ENCODE measurements around the gene CARS2.
"Not testable (repeated sequence)": the region's sequence is repeated elsewhere in the genome, so short reads cannot be mapped to it uniquely, and the experiment has no call there.

Gene CARS2

DNA sequence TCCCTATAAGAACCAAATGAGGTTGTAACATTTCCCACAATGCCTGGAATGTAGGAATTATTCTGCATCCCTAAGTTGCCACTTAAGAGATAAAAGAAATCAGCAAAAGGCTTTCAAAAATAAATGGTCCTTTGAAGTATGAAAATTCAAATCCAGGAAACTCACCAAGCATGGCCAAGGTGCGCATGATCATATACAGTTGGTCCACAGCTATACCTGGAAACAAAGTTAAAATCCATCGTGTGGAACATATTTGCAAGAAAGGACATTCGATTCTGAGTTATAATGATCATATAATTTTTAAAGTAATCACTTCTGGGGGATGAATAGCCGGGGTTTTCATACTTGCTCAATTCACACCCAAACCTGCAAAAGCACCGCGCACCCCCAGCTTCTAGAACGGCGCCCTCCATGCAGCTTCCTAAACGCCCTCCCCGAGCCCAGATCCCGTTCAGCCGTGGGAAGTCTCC lies 525 bp downstream of the CARS2 start:
- DNase-seq: no peak

GRCh38 chr13:110702591-110703526 lies 3.1 kb downstream of the CARS2 start:
- DNase-seq: no peak

DNA sequence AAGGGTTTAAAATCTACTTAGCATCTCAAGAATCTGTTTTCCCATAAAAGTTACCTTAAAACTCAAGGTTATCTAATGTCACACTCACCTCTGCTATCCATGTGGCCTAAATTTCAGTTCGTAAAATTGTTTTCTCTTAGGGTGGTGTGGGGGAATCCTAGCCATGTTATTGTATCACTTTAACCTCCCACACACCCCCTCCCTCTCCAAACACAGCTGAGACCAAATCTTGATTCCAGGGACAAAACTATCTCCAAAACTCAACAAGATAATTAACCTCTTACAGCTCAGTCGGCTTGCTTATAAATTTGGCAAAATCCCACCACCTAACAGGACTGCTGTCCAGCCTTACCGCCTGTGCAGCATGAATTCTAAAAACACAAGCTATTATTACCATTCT lies 3.8 kb downstream of the CARS2 start:
- no peak for DNase-seq

GRCh38 chr13:110701061-110701460 lies 4.9 kb downstream of the CARS2 start:
- DNase-seq: not testable (repeated sequence)

GRCh38 chr13:110700641-110701040 lies 5.3 kb downstream of the CARS2 start:
- no peak for DNase-seq

DNA sequence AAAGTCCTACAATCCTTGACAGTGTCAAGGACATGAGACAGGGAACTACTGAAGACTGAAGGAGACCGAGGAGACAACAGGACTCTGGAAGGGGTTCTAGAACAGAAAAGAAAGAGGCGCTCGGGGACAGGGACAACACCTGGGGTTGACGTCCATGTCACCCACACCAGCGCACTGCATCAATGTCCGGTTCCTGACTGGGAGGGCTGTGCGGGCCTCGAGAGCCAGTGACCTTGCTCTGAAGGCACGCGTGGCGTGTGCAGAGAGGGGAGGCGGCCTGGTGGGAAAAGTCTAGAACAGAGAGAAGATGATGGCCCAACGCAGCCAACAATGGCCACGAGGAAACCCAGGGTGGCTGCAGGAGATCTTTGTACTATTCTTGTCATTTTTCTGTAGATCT lies 5.7 kb downstream of the CARS2 start:
- no peak for DNase-seq

- DNase-seq: no peak
Observed at GRCh38 chr13:110699148-110700145, 6.5 kb downstream of the CARS2 start.

DNA sequence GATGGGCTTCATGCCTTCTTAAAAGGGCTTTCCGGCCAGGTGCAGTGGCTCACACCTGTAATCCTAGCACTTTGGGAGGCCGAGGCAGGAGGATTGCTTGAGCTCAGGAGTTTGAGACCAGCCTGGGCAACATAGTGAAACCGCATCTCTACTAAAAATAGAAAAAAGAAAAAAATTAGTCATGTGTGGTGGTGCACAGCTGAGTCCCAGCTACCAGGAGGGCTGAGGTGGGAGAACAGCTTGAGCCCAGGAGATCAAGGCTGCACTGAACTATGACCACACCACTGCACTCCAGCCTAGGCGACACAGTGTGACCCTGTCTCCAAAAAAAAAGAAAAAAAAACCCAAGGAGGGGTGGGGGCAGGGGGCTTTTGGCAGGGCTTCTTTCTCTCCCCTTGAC lies 7.2 kb downstream of the CARS2 start:
- no peak for DNase-seq

GRCh38 chr13:110697842-110698241 lies 8.1 kb downstream of the CARS2 start:
- no peak for DNase-seq

DNA sequence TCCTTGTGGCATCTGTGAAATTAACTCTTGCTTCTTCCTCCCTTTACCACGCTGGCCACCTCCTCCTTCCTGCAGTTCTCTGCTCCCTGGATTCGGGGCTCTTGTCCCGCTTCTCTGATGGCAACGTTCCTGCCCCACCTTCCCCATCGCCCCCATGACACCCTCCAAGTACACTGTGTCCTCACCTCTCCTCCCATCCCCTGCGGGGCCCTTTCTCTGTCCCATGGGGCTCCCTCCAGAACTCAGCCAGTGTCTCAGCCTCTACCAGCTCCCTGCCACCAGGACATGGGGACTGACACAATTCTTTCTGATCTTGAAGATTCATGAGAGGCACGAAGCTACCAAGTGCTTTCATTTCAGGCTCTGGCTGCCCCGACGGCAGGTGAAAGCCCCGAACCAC lies 9.1 kb downstream of the CARS2 start:
- no peak for DNase-seq

DNA sequence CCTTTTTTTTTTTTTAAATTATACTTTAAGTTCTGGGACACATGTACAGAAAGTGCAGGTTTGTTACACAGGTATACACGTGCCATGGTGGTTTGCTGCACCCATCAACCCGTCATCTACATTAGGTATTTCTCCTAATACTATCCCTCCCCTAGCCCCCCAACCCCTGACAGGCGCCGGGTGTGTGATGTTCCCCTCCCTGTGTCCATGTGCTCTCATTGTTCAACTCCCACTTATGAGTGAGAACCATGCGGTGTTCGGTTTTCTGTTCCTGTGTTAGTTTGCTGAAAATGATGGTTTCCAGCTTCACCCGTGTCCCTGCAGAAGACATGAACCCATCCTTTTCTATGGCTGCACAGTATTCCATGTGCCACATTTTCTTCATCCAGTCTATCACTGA lies 10.1 kb downstream of the CARS2 start:
- not testable (repeated sequence) for DNase-seq

GRCh38 chr13:110690516-110690915 lies 15.4 kb downstream of the CARS2 start:
- no peak for DNase-seq

DNA sequence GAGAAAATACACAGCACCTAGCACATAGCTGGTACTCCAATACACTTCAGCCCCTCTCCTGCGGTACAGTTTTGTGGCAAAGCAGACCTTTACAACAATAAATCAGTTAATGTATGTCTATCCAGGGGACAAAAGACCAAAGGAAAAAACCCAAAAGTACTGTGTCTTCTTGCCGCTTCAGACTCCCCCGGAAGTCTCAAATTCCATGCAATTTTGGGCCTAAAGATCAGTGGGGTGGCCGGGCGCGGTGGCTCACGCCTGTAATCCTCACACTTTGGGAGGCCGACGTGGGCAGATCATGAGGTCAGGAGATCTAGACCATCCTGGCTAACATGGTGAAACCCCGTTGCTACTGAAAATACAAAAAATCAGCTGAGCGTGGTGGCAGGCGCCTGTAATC lies 16.2 kb downstream of the CARS2 start:
- no peak for DNase-seq

DNA sequence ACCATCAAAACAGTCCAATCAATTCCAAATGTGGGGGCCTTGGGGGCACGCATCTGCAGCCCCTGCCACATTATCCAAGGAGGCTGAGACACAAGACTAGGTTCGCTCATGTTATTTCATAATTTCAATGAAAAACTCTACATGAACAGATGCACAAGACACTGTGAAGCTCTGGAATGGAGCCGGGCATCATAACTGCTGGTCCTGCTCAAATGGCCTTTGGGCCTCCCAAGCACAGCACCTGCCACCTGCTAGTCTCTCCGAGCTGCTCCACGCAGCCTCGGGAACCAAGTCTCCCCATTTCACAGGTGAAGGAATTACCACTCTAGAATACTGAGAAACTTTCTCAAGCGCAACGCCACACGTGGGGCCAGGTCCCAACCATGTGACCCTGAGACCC lies 16.9 kb downstream of the CARS2 start:
- DNase-seq: no peak

- no peak for DNase-seq
Observed at GRCh38 chr13:110687736-110688135, 18.2 kb downstream of the CARS2 start.

DNA sequence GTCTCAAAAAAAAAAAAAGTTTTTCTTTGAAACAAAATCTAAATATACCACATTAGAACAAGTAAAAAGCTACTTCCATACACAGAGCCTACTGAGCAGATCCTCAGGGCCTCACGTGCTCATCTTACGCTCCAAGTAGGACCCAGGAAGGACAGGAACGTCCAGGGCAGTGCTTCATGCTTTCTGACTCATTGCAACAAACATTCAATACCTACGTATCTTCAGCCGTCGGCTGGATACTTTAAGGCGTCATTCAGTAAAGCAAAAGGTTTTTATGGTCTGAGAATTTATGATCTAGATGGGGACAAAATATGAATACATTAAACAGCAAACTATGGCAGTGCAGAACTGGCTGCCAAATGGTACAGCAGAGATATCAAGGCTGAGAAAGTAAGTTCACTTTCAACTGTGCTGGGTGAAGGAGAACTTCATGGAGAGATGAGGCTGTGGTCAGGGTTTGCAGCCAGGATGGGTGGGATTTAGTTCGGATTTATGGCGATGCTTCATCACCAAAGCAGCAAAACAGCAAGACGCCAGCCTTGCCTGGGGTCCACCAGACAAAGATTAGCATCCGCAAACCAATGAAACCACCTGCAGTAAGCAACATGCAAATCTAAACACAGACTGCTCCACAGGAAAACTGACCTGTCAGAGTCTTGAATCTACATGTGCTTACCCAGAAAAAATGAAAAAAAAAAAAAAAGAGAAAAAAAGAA lies 20.5 kb downstream of the CARS2 start:
- DNase-seq: no peak

DNA sequence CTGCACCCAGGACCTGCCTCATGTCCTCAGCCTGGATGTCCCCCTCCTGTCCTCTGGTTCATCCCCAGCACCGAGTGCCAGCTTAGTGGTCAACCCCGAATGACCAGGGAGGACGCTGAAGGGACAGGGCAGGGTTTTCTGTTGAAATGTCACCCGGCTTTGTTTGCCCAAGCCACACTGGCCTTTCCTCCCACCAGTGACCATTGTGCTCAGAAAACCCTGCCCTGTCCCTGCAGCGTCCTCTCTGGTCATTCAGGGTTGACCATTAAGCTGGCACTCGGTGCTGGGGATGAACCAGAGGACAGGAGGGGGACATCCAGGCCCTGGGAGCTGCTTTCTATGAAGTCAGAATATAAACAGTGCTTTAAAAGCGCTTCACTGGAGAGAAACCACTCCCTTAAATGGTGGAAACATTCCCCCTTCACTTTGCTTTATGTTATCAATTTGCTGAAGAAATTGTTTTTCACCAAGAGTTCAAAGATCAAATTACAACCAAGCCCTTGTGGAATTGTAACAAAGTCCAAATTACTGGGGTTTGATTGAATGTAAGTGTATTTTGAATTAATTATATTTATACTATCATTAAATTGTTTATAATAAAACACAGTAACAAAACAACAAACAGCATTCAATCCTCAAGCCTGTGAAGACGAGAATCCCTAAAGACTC lies 21.4 kb downstream of the CARS2 start:
- no peak for DNase-seq

DNA sequence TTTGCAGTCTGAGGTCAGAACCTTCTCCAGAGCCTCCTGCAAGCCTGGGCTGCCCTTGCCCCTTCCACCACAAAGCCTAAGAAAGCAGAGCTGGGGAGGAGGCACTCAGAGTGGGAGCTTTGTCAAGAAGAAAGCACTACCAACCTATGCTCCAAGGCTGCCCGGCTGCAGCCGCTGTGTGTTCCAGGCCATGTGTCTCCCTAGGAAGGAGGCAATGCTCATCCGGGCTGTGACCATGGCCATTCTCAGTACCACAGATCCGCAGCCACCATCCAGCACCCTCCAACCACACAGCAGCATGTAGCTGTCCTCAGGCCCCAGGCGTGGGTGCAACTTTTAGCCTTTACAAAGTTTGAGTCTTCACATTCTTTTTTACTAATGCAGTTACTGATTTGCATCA lies 22.0 kb downstream of the CARS2 start:
- no peak for DNase-seq

DNA sequence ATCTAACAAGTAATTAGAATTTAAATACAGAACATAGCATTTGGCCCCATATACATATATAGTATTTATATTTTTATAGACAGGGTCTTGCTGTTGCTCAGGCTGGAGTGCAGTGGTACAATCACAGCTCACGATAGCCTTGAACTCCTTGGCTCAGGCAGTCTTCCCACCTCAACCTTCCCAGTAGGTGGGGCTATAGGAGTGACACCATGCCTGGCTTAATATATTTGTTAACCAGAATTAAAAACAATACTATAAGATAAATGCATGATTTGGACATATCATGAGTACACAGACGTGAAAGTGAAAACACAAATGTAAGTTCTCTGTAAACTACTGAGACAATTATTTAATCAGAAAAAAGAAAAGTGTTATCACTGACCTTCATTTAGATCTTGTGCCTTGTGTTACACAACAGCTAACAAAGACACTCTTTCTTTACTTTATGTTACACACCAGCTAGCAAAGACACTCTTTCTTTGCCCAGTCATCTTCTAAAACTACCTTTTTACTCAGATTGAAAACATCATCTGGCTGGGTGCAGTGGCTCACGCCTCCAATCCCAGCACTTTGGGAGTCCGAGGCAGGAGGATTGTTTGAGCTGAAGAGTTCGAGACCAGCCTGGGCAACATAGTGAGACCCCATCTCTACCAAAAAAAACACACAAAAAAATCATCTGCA lies 22.6 kb downstream of the CARS2 start:
- no peak for DNase-seq

- DNase-seq: no peak
Observed at GRCh38 chr13:110682746-110683145, 23.2 kb downstream of the CARS2 start.

GRCh38 chr13:110681868-110682550 lies 23.9 kb downstream of the CARS2 start:
- DNase-seq: no peak

All from NCI-H510A treated with DMSO at 0.1 percent for 48 hours (cell line).